ACC112 (cell line): Measurements from ENCODE around the gene SARNP.

Source experiments
- H2AFZ ChIP-seq: fragments of 200-600 bp; sonication (generic); one replicate; pipeline ENCODE4 v1.6.0; 2017; ENCODE audit warnings: antibody characterized with exemption, low read length; ENCODE audit not compliant: unreplicated experiment
- H3K27ac ChIP-seq: fragments of 200-600 bp; sonication (generic); 2 replicates; pipeline ENCODE4 v1.5.1; 2014; ENCODE audit warnings: low read depth, mild to moderate bottlenecking, antibody characterized with exemption, low read length, moderate library complexity
- H3K27me3 ChIP-seq: fragments of 200-600 bp; sonication (generic); 2 replicates; pipeline ENCODE4 v1.6.1; 2014; ENCODE audit warnings: mild to moderate bottlenecking, antibody characterized with exemption, low read length, moderate library complexity, mixed read lengths; ENCODE audit not compliant: insufficient read depth
- H3K36me3 ChIP-seq: fragments of 200-600 bp; sonication (generic); 2 replicates; pipeline ENCODE4 v1.6.1; 2016; ENCODE audit warnings: mild to moderate bottlenecking, antibody characterized with exemption, low read length, moderate library complexity, mixed read lengths; ENCODE audit not compliant: insufficient read depth
- H3K4me1 ChIP-seq: fragments of 200-600 bp; sonication (generic); one replicate; pipeline ENCODE4 v1.6.1; 2016; ENCODE audit warnings: low read length, mixed read lengths; ENCODE audit not compliant: insufficient read depth, unreplicated experiment, control insufficient read depth
- H3K4me3 ChIP-seq: fragments of 200-600 bp; sonication (generic); 2 replicates; pipeline ENCODE4 v1.5.1; 2014; ENCODE audit warnings: mild to moderate bottlenecking, low read depth, low read length
- H3K79me2 ChIP-seq: fragments of 200-600 bp; sonication (generic); one replicate; pipeline ENCODE4 v1.6.0; 2016; ENCODE audit warnings: low read length; ENCODE audit not compliant: control insufficient read depth, unreplicated experiment, insufficient read depth

SARNP gene

GRCh38 chr12:55718015-55718414 lies 99.5 kb downstream of the SARNP start:
- Histone ChIP-seq H3K36me3 (no peaks in the 10 kb centered on the region), H3K4me1 (peaks cover 64% of the 10 kb centered on the region), H3K27ac (peak overlapping the region; percentile 91), H3K27me3 (no peaks in the 10 kb centered on the region), H3K4me3 (peak overlapping the region; percentile 78), H2AFZ (no peak overlapping the region), H3K79me2 (no peaks in the 10 kb centered on the region)

GRCh38 chr12:55717011-55718007 lies 100.2 kb downstream of the SARNP start:
- H2AFZ ChIP-seq = no peak overlapping the region

DNA sequence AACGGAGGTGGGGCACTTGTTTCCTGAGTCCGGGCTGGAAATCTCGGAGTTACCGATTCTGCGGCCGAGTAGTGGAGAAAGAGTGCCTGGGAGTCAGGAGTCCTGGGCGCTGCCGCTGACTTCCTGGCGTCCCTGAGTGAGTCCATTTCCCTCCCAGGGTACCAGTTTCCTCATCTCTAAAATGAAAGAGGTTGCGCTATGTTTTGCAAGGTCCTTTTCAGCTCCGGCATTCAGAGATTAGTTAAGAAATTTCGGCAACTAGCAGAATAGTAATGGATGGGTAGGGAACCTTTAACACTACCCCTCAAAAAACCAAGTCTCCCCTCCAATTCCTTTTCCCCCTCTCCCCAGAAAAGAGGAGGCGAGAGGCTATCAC lies 101.0 kb downstream of the SARNP start:
- Histone ChIP-seq H3K4me3 (peak overlapping the region; percentile 78), H3K27me3 (no peaks in the 10 kb centered on the region), H2AFZ (no peak overlapping the region), H3K4me1 (peaks cover 75% of the 10 kb centered on the region), H3K36me3 (no peaks in the 10 kb centered on the region), H3K79me2 (no peaks in the 10 kb centered on the region), H3K27ac (peak overlapping the region; percentile 91)

More at GRCh38 chr12:55717011-55718007, 100.2 kb downstream of the SARNP start:
- Histone ChIP-seq H3K79me2 (no peaks in the 10 kb centered on the region), H3K4me3 (peak overlapping the region; percentile 78), H3K36me3 (no peaks in the 10 kb centered on the region), H3K27me3 (no peaks in the 10 kb centered on the region), H3K4me1 (peaks cover 71% of the 10 kb centered on the region), H3K27ac (peak overlapping the region; percentile 91)

DNA sequence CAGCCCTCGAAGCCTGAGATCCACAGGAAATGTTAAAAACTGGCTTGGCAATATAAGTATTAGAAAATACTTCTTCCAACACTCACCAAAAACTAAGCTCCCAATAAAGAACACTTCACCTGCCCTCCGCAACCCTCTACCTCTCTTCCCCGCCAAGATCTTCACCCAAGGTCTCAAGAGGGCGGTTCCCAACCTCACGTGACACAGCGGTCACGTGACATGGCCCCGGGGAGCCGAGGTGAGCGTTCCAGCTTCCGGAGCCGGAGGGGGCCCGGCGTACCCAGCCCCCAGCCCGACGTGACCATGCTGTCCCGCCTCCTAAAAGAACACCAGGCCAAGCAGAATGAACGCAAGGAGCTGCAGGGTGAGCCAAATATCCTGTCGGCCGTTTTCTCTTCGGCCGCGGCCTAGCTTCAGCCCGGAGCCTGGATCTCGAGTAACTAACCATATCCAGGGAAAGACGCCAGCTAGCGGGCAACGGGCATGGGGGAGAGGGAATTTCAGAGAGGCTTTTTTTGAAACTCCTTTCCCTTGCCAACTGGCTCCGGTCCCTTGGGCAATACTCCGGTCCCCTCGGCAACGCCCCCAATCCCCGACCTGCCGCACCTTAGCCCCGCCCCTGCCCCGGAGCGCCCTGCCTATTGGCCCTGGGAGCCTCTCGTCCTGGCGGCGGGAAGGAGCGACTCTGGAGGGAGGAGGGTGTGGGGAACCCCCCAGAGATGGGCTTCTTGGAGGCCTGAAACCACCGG lies 101.5 kb downstream of the SARNP start, which contains the start of gene BLOC1S1:
TSS of gene BLOC1S1 (plus strand) at position 214 of the 749 bp plus-strand sequence. CDS start at position 220, 6 bp downstream.
- H3K36me3 ChIP-seq = no peaks in the 10 kb centered on the region
- H3K4me1 ChIP-seq = peaks cover 71% of the 10 kb centered on the region
- H2AFZ ChIP-seq = peak within 1 kb of the TSS; percentile 90
- peak within 1 kb of the TSS; percentile 91 for H3K27ac ChIP-seq
- H3K27me3 ChIP-seq = no peaks in the 10 kb centered on the region
- H3K79me2 ChIP-seq = no peaks in the 10 kb centered on the region
- peak within 1 kb of the TSS; percentile 78 for H3K4me3 ChIP-seq

- H2AFZ ChIP-seq = peak overlapping the region; percentile 90
- no peaks in the 10 kb centered on the region for H3K79me2 ChIP-seq
- H3K4me1 ChIP-seq = peaks cover 64% of the 10 kb centered on the region
- no peaks in the 10 kb centered on the region for H3K36me3 ChIP-seq
- H3K27ac ChIP-seq = peak overlapping the region; percentile 91
- no peaks in the 10 kb centered on the region for H3K27me3 ChIP-seq
- H3K4me3 ChIP-seq = peak overlapping the region; percentile 78
Measured at GRCh38 chr12:55715169-55715764, 102.3 kb downstream of the SARNP start.

DNA sequence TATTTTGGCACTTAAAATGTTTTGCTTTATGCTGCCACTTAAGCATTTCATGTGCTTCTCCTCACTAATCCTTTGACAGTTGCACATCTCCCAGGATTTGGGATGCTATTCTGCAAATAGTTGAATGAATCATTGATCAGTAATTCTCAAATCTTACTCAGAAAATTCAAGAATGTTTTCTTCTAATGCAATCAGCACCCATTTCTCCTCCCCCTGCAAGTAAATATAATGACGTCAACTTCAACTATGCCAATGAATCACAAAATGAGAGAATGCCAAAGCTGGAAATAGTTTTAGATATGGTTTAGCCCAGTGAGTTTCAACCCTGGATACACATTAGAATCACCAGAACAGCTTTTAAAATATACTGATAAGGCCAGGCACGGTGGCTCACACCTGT lies 103.8 kb downstream of the SARNP start:
- no peaks in the 10 kb centered on the region for H3K36me3 ChIP-seq
- H3K27me3 ChIP-seq = no peaks in the 10 kb centered on the region
- no peak overlapping the region for H3K4me3 ChIP-seq
- H3K27ac ChIP-seq = peak overlapping the region; percentile 80
- H3K4me1 ChIP-seq = peaks cover 56% of the 10 kb centered on the region
- H2AFZ ChIP-seq = no peak overlapping the region
- no peaks in the 10 kb centered on the region for H3K79me2 ChIP-seq

GRCh38 chr12:55712700-55713415 lies 104.7 kb downstream of the SARNP start:
- no peaks in the 10 kb centered on the region for H3K36me3 ChIP-seq
- H2AFZ ChIP-seq = no peak overlapping the region
- H3K27ac ChIP-seq = peak overlapping the region; percentile 80
- no peaks in the 10 kb centered on the region for H3K27me3 ChIP-seq
- no peak overlapping the region for H3K4me3 ChIP-seq
- no peaks in the 10 kb centered on the region for H3K79me2 ChIP-seq
- peaks cover 52% of the 10 kb centered on the region for H3K4me1 ChIP-seq

DNA sequence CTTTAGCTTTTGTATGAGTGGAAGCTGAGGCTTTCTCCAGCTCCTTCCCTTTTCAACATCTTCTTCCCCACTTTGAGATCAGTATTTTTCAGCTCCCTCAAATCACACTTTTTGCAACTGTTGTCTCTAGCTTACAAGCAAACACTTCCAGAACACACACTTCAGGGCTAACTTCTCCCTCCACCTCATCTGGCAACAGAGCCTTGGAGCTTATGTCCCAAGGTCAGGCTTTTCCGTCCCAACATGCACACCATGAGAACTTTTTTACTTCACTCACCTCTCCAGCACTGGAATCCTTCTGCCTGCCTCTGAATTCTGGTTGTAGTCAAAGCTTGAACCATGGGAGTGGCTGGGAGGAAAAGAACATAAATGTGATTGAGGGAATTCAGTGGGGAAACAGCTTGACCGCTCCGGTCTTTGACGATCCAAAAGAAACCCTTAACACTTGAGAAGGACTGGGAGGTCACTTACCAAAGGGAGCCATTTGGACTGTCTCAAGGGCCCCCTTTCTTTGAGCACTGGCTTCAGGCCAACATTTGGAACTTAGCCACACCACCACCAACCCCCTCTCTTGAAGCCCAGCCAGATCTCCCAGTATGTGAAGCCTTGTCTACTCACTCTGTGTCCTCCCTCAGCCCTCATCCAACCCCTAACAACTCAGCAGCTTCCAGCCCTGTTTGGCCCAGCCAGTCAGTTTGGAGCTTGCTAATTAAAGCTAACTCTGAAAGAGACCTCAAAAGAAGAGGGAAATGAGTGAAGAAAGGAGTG lies 105.6 kb downstream of the SARNP start:
- Histone ChIP-seq H3K4me3 (no peak overlapping the region), H3K27me3 (no peaks in the 10 kb centered on the region), H3K79me2 (peaks cover 2% of the 10 kb centered on the region), H3K36me3 (no peaks in the 10 kb centered on the region), H2AFZ (peak overlapping the region; percentile 68), H3K27ac (peak overlapping the region; percentile 80), H3K4me1 (peaks cover 43% of the 10 kb centered on the region)

GRCh38 chr12:55708695-55709233 lies 108.8 kb downstream of the SARNP start:
- H3K4me1 ChIP-seq = peaks cover 64% of the 10 kb centered on the region
- no peak overlapping the region for H3K27ac ChIP-seq
- H2AFZ ChIP-seq = peak overlapping the region; percentile 59
- H3K79me2 ChIP-seq = peaks cover 25% of the 10 kb centered on the region
- H3K27me3 ChIP-seq = no peaks in the 10 kb centered on the region
- H3K4me3 ChIP-seq = peak overlapping the region; percentile 75
- H3K36me3 ChIP-seq = no peaks in the 10 kb centered on the region
